ENCODE measurements around the gene SV2C. TPM values are rescaled to one million over a fixed set of nuclear protein-coding genes. Genes with fewer than 3 reads are reported as not detected.
A peak's percentile ranks its signal among the peaks of the same experiment; 100 is the strongest.

SV2C gene
- total and polyA plus RNA-seq, 10 of the 15 experiments (the other 5 are each of a cell fraction or from before 2014, with no cell fraction given): under 0.01 to 1.1 (median 0.63) TPM

- TF ChIP-seq IRF5 (IDR thresholded peaks at IDR 0.05; ENCODE audit: borderline replicate concordance) (no peak), FOXM1 (IDR thresholded peaks at IDR 0.05; ENCODE audit: low read depth, low read length) (no peak), TARDBP (IDR thresholded peaks at IDR 0.05; ENCODE audit: borderline replicate concordance) (no peak)
Measured at GRCh38 chr5:76351176-76351575, 268.0 kb downstream of the SV2C start (continued).

GRCh38 chr5:76351577-76351976, 268.4 kb downstream of the SV2C start:
- Histone ChIP-seq H3K27me3 (replicated peaks in 1 of 2; ENCODE audit: control insufficient read depth in 2 of 2, insufficient read depth in 2 of 2, low read length in 1 of 2) (no peaks in the 10 kb centered on the region), H3K9ac (ENCODE audit: control insufficient read depth, insufficient read depth, low read length) (no peak overlapping the region), H2AFZ (ENCODE audit: control insufficient read depth, low read depth, low read length) (no peak overlapping the region; the same call in 1 of the 2 replicates), H3K4me3 (no peak overlapping the region; the same call in 1 of the 2 replicates), H3K4me1 (ENCODE audit: control insufficient read depth, insufficient read depth, low read length) (peaks cover 10% of the 10 kb centered on the region), H3K79me2 (ENCODE audit: control insufficient read depth, insufficient read depth, low read length) (no peaks in the 10 kb centered on the region), H3K9me3 (replicated peaks; ENCODE audit: control insufficient read depth, insufficient read depth, low read length) (no peaks in the 10 kb centered on the region), H3K36me3 (ENCODE audit: control insufficient read depth in 2 of 2, insufficient read depth in 2 of 2, low read length in 1 of 2) (no peaks in the 10 kb centered on the region), H3K27ac (ENCODE audit: control insufficient read depth, insufficient read depth) (peak overlapping the region; percentile 15; the same call in 1 of the 2 replicates), H3K4me2 (ENCODE audit: control insufficient read depth, insufficient read depth) (peak overlapping the region; percentile 80), H4K20me1 (ENCODE audit: control insufficient read depth, insufficient read depth) (no peaks in the 10 kb centered on the region)
- ChIA-PET POLR2A (interaction anchor here (0.5 to 1.4 kb wide), 3 partner anchors 22 to 544 kb away, joined by 3 to 7 read pairs (median 4); no protein-coding TSS in a partner anchor), SMC1A (ENCODE audit: uncharacterized antibody, unreplicated experiment) (interaction anchor here (0.6 to 4.9 kb wide), 12 partner anchors 16 to 232 kb away, joined by 3 to 38 read pairs (median 4); partner anchors contain the start of gene IQGAP2), CTCF (interaction anchor here (0.6 to 3.2 kb wide), 13 partner anchors 9 to 289 kb away, joined by 3 to 20 read pairs (median 4); no protein-coding TSS in a partner anchor), RAD21 (ENCODE audit: unreplicated experiment) (interaction anchor here (0.8 to 3.4 kb wide), 12 partner anchors 16 to 381 kb away, joined by 3 to 29 read pairs (median 4); partner anchors contain the start of gene IQGAP2)
- in situ Hi-C loops (cut with MboI) (no loop called here), intact Hi-C loops (cut with micrococcal nuclease; ENCODE audit: unreplicated experiment) (loop anchor here (2.0 to 5.0 kb wide), 3 partner anchors 36 to 191 kb away; partner anchors contain the start of gene IQGAP2)
- FAIRE-seq (peak; percentile 95), DNase-seq (ENCODE audit: low read depth, low spot score) (peak; percentile 87), ATAC-seq (peak; percentile 100)
- 0% methylated on average over 8 of the region's 8 CpGs for WGBS (ENCODE audit: insufficient coverage, insufficient replicate concordance, low lambda C conversion rate, missing lambda C conversion rate)
- no TSS peak for BruUV-seq (replicated peaks)
- no peak for TF ChIP-seq SPI1 (IDR thresholded peaks at IDR 0.05; ENCODE audit: borderline replicate concordance, insufficient read depth, low read depth, low read length)
- no peak for TF ChIP-seq PAX8 (IDR thresholded peaks at IDR 0.05)
- no peak for TF ChIP-seq HSF1 (IDR thresholded peaks at IDR 0.05; ENCODE audit: low read depth, low read length)
- 0 out of 2 replicates have a peak, but pooled peaks have one; percentile 14 for TF ChIP-seq CREB1 (IDR thresholded peaks at IDR 0.05; ENCODE audit: low read depth)
- peak; percentile 95 for TF ChIP-seq PAX5 (IDR thresholded peaks at IDR 0.05; ENCODE audit: borderline replicate concordance, low read depth, low read length)
- TF ChIP-seq POU2F2 (IDR thresholded peaks at IDR 0.05; ENCODE audit: borderline replicate concordance, low read depth, low read length): peak; percentile 97
- no peak for TF ChIP-seq SIN3A (IDR thresholded peaks at IDR 0.05; ENCODE audit: low read depth, low read length)
- peak; percentile 38 to 61; a peak in 2 of 4 replicates for TF ChIP-seq EP300 (IDR thresholded peaks at IDR 0.05; ENCODE audit: borderline replicate concordance in 1 of 2, control insufficient read depth in 1 of 2, low read depth in 2 of 2, low read length in 2 of 2)
- TF ChIP-seq BCL11A (IDR thresholded peaks at IDR 0.05; ENCODE audit: low read depth, low read length): 0 out of 2 replicates have a peak, but pooled peaks have one; percentile 15
- 0 out of 2 replicates have a peak, but pooled peaks have one; percentile 14 for TF ChIP-seq FOXM1 (IDR thresholded peaks at IDR 0.05; ENCODE audit: low read depth, low read length)
- no peak for TF ChIP-seq HDAC6 (IDR thresholded peaks at IDR 0.05; ENCODE audit: unreplicated experiment)
- no peak; the same call in 1 of the 2 replicates for TF ChIP-seq SMARCA5 (IDR thresholded peaks at IDR 0.05)
- TF ChIP-seq BHLHE40 (IDR thresholded peaks at IDR 0.05; ENCODE audit: borderline replicate concordance in 1 of 2, low read depth in 2 of 2, low read length in 1 of 2): 0 out of 4 replicates have a peak, but pooled peaks of 1 of the 2 experiments have one; percentile 10
- peak; percentile 52 for TF ChIP-seq CREM (IDR thresholded peaks at IDR 0.05; ENCODE audit: low read depth)
- TF ChIP-seq ETV6 (conservative IDR thresholded peaks at IDR 0.05 in 1 of 2, IDR thresholded peaks at IDR 0.05 in 1 of 2; ENCODE audit: borderline replicate concordance in 1 of 2, low read depth in 1 of 2): peak in 1 of 2 experiments; percentile 72; a peak in 1 of 4 replicates
- no peak for TF ChIP-seq CHD4 (IDR thresholded peaks at IDR 0.05)
